ENCODE measurements around the gene ADH5.
"Not testable (repeated sequence)": the region's sequence is repeated elsewhere in the genome, so short reads cannot be mapped to it uniquely, and the experiment has no call there.

The ADH5 gene

DNA sequence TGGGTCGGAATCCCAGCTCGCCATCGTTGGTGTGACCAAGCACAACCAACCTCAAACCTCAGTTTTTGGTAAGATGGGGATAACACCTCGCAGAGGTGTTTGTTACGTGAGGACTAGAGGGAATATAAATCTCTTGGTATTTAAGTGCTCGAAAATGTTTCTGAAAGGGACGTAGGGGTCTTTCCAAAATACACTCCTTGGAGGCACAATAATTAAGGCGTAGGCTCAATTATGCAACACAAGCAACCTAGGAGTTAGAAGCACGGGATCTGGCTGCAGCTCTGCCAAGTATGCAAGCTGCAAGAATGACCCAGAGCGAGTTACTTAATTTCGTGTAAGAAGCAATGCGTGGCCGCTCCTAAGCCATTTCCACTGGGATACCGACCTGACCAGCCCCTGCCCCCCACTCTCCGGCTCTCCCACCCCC is 552 bp downstream of the ADH5 start:
- DNase-seq (ENCODE audit: extremely low read depth in 1 of 2, low read depth in 1 of 2), result no peak

DNA sequence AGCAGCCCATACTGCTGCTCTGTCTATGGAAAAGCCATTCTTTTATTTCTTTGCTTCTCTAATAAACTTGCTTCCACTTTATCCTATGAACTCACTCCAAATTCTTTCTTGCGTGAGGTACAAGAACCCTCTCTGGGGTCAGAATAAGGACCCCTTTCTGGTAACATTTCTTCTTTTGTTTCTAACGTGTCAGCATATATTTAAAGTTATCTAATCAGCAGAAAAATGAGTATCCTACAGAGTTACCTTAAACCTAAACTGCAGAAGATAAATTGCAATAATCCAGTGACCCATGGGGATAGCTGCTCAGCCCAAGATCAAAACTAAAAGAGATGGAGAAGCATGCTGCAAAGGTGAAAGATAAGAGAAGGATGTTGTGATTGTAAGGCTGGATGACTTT is 4.0 kb downstream of the ADH5 start:
- no peak for DNase-seq (ENCODE audit: extremely low read depth in 1 of 2, low read depth in 1 of 2)

DNA sequence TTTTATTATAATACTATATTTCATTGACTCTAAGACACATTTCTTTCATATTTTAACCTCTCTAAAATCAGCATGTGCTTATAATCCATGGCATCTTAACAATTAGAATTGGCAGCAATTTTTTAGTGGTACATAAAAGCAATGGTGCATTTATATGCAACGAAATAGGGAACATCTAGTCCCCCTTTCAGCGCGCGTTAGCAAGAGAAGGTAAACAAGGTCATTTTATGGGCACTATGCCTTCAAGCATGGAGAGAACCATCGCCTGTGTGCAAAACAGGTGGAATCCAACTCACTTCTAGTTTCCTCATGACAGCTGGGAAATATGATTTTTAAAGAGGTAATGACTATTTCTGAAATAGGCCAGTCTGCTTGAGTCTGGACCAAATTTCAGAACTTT is 6.4 kb downstream of the ADH5 start:
- no peak for DNase-seq (ENCODE audit: extremely low read depth in 1 of 2, low read depth in 1 of 2)

DNA sequence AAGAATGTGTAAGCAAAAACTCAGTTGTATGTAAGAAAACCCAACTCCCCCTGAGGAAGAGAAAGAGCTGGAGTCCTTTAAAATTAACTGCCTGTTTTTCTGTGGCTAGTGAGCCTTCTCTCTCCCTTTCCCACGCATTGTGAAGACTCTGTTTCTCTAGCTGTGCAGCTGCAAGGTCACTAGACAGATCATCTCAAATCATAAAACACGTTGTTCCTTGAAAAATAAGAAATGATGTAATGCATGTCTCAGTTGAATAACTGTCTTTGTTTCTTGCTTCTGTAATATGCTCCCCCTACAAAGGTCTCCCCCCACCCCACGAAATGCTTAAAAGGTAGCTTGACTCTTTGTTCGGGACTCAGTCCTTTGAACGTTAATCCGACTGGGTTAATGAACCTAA is 7.7 kb downstream of the ADH5 start:
- not testable (repeated sequence) for DNase-seq (ENCODE audit: extremely low read depth in 1 of 2, low read depth in 1 of 2)

DNA sequence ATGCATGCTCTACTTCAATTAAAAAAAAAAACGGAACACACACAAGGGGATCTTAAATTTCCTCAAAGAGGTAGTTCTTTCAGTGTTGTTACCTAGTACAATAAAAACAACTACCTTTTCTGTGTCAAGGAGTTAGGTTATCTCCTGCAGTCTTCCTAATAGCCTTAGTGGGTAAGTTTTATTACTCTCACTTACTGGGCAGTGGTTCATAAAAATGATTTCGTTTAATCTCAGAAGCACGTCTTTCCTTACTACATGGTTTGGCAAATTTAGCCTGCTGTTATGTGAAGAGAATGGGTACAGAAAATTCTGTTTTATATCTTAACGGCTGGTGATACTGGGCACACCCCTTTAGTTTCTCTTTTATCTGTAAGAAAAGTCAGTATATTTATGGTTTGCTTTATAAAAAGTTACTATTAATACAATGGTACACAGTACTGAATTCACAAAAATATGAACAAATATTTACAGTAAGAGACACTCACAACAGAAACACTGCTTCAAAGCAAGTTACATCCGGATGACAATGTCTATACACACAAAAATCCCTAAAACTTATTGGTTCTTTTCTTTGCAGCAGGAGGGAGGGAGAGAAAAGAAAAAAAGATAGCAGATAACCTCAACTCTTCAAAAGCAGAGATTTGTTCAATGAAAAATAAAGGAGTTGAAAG is 8.8 kb downstream of the ADH5 start:
- no peak for DNase-seq (ENCODE audit: extremely low read depth in 1 of 2, low read depth in 1 of 2)

DNA sequence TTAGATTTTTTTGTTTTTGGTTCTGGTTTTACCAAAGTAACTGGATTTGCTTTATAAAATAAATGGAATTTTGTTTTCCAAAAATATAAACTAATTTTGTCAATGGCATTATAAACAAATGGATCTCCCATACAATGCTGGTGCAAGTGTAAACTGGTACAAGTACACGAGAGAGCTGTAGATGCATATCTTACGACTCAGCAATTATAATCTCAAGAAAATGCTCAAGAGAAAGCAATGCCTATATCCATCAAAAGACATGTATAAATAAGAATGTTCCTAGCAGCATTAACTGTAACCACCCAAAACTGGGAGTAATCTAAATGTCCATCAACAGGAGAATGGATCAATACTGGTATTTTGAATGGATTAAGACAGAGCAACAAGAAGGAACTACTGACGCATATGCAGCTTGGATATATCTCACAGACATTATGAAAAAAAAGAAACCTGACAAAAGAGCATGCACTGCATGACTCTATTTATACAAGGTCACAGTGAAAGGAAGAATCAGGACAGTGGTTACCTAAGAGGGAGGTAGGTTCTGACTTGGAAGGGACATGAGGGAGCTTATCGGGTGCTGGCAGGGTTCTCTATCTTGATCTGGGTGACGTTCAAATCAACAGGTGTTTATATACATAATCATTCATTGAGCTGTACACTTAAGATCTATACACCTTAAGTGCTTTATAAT is 9.5 kb downstream of the ADH5 start:
- no peak for DNase-seq (ENCODE audit: extremely low read depth in 1 of 2, low read depth in 1 of 2)

DNA sequence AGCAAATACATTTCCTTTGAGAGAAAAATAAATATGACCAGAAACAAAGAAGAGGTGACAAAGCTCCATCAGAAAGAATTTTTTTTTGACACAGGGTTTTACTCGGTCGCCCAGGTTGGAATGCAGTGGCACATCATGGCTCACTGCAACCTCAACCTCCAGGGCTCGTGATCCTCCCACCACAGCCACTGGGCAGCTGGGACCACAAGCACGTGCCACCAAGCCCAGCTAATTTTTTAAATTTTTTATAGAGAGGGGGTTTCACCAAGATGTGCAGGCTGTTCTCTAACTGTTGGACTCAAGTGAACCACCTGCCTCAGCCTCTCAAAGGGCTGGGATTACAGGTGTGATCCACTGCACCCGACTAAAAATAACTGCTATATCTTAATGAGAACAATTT is 10.3 kb downstream of the ADH5 start:
- no peak for DNase-seq (ENCODE audit: extremely low read depth in 1 of 2, low read depth in 1 of 2)

DNA sequence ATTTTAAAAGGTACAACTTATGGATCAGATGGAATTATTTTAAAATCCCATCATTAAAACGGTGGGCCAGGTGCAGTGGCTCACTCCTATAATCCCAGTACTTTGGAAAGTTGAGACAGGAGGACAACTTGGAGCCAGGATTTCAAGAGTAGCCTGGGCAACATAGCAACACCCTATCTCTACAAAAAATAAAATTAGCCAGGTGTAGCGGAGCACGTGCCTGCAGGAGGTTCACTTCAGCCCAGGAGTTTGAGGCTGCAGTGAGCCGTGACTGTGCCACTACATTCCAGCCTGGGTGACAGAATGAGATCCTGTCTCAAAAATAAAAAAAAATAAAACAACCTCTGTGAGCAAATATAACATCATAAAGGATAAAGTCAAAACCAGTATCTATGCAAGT is 11.4 kb downstream of the ADH5 start:
- DNase-seq (ENCODE audit: extremely low read depth in 1 of 2, low read depth in 1 of 2), result no peak

DNA sequence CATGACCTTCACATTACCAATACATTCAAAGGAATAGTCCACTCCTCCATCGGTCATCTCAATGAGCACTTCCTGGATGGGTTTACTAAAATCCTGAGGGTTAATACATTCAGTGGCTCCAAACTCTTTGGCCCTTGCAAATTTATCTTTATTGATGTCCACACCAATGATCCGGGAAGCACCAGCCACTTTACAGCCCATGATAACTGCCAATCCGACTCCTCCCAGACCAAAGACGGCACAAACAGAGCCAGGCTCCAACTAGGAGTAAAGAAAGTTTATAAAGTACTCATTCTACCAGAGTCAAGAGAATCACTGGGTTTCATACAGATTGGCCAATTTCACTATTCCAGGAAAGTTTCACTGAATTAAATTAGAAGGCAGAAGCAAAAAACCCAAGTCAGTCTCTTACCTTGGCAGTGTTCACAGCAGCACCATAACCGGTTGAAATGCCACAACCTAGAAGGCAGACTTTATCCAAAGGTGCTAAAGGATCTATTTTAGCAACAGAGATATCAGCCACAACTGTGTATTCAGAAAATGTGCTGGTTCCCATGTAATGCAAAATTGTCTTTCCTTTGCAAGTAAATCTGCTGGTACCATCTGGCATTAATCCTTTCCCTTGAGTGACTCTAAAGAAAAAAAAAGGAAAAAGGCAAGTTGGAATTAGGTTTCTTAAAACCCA is 12.2 kb downstream of the ADH5 start:
- no peak for DNase-seq (ENCODE audit: extremely low read depth in 1 of 2, low read depth in 1 of 2)

DNA sequence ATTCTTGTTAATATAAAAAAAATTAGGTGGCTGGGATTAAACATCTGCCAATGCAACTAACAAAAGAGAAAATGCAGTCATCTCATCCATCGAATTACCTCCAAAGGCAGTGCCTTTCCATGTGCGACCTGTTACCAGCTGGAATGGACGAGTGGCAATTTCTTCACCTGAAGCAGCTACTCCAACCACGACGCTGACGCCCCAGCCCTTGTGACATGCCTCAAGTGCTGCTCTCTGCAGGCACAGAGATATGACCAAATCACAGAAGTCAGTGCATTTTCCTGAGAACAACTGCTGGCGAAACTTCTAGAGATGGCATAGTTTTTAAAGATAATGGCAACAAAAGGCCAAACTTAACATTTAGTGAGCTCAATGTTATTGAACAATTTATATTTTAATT is 13.8 kb downstream of the ADH5 start:
- no peak for DNase-seq (ENCODE audit: extremely low read depth in 1 of 2, low read depth in 1 of 2)

DNA sequence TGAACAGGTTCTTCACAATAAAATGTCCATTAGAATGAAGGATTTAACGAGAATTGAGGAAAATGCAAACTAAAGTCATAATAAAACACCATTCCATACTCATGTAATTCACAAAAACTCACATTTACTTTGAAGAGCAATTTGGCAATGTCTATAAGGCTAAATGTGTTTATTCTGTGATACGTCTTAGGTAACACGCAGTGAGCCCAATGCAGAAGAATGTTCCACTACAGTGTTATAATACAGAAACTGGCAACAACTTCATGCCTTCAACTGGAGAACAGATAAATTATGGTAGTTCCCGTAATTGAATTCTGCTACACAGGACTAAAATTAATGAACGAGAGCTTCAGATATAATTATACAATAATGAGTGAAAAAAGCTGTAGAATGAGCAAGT is 17.4 kb downstream of the ADH5 start:
- DNase-seq (ENCODE audit: extremely low read depth in 1 of 2, low read depth in 1 of 2), result no peak

DNA sequence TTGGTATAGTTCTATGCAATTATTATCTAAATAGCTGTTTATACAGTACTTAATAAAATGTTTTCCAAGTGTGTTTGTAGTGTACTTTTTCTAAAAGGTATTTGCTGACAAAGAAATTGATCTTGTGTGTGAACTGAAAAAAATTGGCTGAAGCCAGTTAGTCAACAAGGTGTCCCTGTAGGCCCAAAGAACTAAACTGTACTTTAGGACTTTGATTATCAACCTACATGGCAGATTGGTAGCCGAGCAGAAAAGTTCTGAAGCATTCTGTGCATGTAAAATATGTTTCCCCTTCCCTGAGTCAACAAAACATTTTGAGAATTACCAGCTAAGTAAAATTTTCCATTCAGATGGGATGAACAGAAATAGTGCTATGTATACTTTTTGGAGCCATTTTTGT is 21.0 kb downstream of the ADH5 start:
- DNase-seq (ENCODE audit: extremely low read depth in 1 of 2, low read depth in 1 of 2), result no peak

DNA sequence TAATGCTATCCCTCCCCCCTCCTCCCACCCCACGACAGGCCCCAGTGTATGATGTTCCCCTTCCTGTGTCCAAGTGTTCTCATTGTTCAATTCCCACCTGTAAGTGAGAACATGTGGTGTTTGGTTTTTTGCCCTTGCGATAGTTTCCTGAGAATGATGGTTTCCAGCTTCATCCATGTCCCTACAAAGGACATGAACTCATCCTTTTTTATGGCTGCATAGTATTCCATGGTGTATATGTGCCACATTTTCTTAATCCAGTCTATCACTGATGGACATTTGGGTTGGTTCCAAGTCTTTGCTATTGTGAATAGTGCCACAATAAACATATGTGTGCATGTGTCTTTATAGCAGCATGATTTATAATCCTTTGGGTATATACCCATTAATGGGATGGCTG is 23.1 kb downstream of the ADH5 start:
- DNase-seq (ENCODE audit: extremely low read depth in 1 of 2, low read depth in 1 of 2), result not testable (repeated sequence)

DNA sequence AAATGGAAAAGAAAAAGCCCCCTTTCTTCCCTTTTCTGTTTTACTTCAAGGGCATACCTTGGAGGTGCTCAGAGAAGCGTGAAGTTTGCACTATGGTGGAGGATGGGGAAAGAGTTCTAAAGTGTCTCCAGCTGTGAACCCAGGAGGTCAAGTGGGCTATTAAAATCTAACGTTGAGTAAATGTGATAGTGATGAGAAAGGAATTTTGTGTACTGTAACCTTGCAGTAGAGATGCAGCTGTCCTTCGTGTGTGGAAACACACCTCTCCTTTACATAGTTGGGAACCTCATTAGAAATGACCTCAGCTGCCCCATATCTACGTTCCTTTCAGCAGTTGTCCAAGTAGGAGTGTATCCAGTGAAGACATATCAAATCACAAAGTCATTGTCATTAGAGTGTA is 26.5 kb downstream of the ADH5 start:
- DNase-seq (ENCODE audit: extremely low read depth in 1 of 2, low read depth in 1 of 2), result no peak

DNA sequence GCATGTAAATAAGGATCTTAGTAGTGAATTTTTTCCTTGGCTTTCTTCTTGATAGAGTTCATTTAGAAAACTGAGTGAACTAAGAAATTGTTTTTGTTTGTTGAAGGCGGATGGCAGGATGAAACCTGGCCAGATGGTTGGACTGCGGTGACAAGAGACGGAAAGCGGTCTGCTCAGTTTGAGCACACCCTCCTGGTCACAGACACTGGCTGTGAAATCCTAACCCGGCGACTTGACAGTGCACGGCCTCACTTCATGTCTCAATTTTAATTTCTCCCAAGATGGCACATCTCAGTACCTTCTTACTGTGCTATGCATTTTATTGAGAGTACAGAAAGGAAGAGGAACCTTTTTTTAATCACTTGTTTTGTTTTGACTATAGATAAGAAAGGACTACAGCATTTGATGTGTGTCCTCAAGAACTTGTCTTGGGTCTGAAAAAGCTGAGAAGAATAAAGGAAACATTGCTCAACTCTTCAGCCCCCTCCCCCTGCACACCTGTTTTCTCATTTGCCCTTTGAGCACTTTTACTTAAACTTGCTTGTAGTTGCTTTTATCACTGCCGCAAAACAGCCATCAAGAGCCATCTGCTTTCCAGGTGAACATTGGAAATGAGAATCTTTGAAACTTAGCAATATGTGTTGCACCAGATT is 27.4 kb downstream of the ADH5 start:
- DNase-seq (ENCODE audit: extremely low read depth in 1 of 2, low read depth in 1 of 2), result no peak

DNA sequence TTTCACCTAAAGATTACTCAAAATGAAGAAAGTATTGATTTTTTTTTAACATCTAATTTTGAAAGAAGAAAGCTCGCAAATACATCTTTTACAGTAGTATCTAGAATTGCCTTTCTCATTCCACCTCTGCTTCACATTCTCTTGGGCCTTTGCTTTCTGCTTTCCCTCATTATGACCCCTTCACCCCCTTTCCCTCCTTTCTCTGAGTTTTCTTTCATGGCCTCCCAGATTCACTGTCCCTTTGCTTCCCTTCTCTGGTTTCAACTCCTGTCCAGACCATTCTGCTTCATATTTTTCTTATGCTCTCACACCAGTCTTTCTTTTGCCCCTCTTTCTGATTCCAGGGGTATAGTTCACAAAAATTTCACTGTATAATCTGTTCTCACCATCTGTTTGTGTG is 29.0 kb downstream of the ADH5 start:
- DNase-seq (ENCODE audit: extremely low read depth in 1 of 2, low read depth in 1 of 2), result no peak

DNA sequence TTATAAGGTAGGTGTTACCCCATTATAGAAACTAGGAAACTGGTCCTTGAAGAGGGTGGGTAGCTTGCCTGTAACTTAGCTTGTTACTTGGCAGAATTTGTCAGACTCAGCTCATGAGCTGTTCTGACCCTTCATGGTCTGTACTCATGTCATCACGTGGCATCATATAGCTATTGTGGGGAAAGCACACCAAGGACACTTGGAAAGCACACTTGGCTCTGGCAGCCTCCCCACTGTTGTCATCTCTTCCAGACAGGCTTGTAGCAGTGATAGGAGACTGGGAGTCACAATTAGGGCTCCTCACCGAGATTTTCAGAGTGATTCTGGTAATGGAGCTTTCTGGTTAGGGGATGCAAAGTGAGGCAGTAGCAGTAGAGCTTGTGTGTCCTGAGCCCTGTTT is 30.4 kb downstream of the ADH5 start:
- DNase-seq (ENCODE audit: extremely low read depth in 1 of 2, low read depth in 1 of 2), result no peak

DNA sequence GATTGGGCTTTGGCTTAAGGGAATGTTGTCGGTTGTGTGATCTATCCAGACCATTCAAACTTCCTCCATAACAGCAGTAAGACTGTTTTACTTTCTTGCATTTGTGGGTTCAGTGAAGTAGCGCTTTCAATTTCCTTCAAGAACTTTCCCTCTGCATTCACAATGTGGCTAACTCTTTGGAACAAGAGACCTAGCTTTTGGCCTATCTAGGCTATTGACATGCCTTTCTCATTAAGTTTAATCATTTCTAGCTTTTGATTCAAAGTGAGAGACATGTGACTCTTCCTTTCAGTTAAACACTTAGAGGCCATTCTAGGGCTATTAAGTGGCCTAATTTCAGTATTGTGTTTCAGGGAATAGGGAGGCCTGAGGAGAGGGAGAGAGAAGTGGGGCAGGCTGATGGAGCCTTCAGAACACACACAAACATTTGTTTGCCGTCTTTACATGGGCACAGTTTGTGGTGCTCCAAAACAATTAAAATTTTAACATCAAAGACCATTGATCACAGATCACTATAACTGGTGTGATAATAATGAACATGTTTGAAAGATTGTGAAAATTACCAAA is 34.1 kb downstream of the ADH5 start:
- no peak for DNase-seq (ENCODE audit: extremely low read depth in 1 of 2, low read depth in 1 of 2)

DNA sequence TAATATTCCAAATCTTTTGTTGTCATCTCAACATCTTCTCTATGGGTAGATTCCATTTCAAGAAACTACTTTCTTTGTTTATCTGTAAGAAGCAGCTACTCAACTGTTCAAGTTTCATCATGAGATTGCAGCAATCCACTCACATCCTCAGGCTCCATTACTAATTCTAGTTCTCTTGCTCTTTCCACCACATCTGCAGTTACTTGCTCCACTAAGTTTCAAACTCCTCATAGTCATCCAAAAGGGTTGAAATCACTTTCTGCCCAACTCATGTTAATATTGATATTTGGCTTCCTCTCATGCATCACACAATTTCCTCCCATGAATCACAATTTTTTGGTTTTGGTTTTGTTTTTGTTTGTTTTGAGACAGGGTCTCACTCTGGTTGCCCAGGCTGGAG is 35.7 kb downstream of the ADH5 start:
- DNase-seq (ENCODE audit: extremely low read depth in 1 of 2, low read depth in 1 of 2), result no peak

DNA sequence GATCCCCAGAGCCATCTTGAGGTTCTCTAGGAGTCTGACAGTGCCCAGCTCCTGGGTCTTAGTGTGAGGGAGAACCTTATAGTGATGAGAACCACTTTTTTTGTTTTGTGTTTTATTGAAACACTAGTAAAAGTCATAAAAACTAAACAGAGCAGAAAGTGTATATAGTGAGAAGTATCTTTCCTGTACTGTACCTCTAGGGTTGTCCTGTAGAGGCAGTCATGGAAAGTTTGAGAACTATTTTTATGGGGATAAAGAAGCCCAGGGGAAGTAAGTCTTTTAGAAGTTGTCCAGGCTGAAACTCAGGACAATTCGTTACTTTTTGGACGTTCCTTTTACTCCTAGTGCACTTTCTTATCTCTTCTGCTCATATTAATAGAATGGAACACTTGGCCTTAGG is 40.9 kb downstream of the ADH5 start:
- DNase-seq (ENCODE audit: extremely low read depth in 1 of 2, low read depth in 1 of 2), result no peak

DNA sequence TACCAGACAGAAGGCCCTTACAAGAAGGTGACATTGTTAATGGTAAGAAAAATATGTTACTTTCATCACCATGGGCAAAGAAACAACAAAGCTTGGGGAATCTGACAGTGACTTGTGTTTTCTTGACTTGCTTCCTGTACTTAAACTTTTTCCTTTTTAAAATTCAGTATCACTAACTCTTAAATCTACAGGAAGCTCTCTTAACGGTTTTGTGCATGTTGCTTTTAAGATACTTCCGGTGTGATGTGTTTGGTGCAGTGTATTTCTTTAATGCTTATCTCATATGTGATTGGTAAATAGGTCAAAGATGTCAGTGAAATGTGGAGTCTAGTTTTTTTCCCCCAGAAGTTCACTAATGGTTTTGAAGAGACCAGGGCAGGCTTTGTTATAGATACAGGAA is 45.2 kb downstream of the ADH5 start:
- DNase-seq (ENCODE audit: extremely low read depth in 1 of 2, low read depth in 1 of 2), result no peak

Data from stimulated activated CD8-positive, alpha-beta memory T cell treated with anti-CD3 and anti-CD28 coated beads, Interleukin-7, amount 100 ng/mL, for 48 hours (primary cell).